Stromal cell of bone marrow (primary cell): ENCODE results near the gene AARSD1.
A peak's percentile ranks its signal among the peaks of the same experiment; 100 is the strongest.
"Not testable (repeated sequence)": the region's sequence is repeated elsewhere in the genome, so short reads cannot be mapped to it uniquely, and the experiment has no call there.

ENCODE experiments used
- DNase-seq: peaks from one replicate; pipeline ENCODE4 v3.0.0-alpha.2; 2012; ENCODE audit warnings: low read depth

The AARSD1 gene

DNA sequence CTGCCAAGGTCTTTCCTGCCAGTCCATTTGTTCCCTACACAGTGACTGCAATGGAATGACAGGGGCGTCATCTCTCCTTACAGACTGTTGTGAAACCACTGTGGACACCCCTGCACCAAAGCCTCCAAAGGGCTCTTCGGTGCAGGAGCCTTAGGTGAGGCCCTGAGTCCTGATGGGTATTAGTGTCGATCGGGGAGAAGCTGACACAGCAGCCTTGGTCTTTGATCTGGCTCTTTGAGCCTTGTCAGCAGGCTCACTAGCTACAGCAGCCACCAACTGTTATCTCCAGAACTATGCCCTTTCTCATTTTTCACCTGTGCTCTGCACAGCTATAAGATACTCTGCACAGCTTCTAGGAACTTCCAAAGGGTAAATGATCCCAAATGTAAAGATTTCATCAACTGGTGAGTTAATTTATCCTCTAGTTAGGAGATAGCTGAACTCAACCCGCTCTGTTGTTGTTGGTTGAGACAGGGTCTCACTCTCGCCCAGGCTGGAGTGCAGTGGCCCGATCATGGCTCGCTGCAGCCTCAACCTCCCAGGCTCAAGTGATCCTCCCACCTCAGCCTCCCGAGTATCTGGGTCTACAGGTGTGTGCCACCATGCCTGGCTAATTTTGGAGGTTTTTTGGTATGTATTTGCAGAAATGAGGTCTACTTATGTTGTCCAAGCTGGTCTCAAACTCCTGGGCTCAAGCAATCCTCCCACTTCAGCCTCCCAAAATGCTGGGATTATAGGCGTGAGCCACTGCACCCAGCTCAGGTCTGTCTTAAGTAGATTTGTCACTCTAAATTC, 44.0 kb downstream of the AARSD1 start:
- no peak for DNase-seq

DNA sequence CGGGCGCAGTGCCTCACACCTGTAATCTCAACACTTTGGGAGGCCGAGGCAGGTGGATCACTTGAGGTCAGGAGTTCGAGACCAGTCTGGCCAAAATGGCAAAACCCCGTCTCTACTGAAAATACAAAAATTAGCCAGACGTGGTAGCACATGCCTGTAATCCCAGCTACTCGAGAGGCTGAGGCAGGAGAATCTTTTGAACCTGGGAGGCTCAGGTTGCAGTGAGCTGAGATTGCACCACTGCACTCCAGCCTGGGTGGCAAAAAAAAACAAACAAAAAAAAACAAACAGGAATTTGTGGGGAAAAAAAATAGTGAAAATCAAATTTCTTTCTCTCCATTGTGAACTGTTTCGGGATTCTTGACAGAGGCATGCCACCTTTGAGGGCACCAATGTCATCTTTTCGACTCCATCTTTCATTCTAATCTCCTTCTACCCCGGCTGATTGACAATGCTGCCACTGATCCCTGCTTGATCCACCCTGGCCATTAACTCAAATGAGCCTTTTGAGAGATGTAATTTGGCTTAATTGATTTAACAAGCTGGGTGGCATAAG, 44.7 kb downstream of the AARSD1 start:
- DNase-seq = not testable (repeated sequence)

DNA sequence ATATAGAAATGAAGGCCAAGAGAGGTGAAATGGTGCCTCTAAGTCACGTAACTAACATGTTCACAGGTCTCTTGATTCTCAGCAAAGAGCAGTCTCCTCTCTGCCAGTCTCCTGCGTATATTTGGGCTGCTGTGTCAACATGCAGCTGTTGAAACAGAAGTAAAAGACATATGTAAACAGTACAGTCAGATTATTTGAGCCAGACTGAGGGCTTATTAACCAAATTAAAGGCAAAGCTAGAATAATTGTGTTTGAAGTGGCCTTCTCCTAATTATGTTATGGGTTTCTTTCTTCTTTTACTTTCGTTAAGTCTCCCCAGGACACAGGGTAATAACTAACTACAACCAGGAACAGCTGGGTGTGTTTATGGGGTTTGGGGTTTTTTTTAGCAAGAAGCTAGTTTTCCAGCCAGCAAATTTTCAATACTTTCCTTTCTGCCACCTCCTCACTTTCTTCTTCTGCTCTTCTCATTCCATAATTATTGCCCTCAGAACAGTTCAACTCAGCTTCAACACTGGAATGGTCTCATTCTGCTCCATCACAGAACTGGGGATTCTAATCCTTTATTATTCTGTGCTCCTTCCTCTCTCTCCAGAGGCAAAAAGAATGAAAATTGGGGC, 45.2 kb downstream of the AARSD1 start:
- DNase-seq = no peak

DNA sequence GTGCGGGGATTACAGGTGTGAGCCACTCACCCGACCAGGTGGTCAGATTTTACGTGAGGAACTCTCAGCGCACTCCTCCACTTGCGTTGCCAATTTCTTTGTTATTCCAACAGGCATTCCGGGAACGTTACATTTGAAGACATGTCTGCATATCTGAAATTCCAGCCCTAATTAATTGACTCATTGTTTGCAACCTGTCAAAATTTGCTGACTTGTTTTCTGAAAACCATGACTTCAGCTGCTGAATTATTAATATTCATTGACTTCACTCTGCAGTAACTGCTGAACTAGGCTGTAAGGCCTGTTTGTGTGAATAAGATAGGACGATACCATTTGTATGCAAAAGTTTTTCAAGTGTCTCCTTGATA, 47.0 kb downstream of the AARSD1 start:
- no peak for DNase-seq

DNA sequence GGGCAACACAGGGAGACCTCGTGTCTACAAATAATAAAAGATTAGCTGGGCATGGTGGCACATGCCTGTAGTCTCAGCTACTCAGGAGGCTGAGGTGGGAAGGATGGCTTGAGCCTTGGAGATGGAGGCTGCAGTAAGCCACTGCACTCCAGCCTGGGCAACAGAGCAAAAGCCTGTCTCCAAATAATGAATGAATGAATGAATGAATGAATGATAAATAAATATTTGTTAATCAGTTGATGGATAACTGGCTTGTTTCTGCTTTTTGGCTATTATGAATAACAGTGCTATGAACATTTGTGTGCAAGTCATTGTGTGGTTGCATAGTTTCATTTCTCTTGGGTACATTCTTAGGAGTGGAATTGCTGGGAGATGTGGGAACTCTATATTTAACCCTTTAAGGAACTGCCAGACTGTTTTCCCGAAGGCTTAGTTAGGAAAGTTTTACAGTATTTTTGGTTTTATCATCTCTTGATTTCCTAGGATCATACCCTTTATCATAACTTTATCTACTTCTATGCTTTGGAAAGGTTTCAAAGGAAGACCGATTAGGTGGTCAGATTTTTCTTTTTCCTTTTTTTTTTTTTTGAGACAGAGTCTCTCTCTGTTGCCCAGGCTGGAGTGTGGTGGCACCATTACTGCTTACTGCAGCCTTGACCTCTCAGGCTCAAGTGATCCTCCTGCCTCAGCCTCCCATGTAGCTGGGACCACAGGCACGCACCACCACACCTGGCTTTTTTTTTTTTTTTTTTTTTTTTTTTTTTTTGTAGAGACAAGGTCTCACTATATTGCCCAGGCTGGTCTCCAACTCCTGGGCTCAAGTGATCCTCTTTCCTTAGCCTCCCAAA, 47.6 kb downstream of the AARSD1 start:
- not testable (repeated sequence) for DNase-seq

DNA sequence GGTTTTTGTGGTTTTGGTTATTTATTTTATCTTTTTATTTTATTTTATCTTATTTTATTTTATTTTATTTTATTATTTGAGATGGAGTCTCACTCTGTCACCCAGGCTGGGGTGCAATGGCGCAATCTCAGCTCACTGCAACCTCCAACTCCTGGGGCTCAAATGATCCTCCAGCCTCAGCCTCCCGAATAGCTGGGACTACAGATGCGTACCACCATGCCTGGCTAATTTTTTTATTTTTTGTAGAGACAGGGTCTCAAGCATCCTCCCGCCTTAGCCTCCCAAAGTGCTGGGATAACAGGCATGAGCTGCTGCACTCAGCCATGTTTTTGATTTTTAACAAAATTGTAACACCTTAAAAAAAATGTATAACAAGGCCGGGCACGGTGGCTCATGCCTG, 49.0 kb downstream of the AARSD1 start:
- DNase-seq = not testable (repeated sequence)

DNA sequence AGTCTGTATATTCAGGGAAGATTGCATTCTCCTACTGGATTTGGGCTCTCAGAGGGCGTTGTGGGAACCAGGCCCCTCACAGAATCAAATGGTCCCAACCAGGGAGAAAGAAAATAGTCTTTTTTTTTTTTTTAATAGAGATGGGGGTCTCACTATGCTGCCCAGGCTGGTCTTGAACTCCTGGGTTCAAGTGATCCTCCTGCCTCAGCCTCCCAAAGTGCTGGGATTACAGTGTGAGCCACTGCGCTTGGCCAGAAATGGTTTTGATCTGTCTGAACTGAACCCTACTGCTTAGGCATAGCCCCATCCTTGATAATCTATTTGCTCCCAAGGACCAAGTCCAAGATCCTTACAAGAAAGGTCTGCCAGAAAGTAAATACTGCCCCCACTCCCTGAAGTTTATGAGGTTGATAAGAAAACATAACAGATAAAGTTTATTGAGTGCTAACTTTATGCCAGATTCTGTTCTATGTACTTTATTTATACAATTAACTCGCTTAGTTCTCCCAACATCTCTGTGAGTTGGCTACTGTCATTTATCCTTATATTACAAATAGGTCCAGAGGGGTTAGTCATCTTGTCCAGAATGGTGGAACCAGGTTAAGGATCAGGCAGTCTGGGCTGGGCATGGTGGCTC, 50.2 kb downstream of the AARSD1 start:
- no peak for DNase-seq

DNA sequence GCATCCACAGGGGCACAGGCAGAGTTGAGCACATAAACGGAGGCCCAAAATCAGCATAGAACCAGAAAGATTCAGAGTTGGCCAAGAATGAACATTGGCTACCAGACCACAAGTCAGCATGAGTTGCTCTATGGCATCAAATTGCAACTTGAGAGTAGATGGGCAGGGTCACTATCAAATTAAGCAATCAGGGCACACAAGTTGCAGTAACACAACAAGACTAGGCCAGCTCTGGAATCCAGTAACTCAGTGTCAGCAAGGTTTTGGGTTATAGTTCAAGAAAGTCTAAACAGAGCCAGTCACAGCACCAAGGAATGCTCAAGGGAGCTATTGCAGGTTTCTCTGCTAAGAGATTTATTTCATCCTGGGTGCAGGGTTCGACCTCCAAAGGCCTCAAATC, 50.7 kb downstream of the AARSD1 start:
- DNase-seq = peak; percentile 19

DNA sequence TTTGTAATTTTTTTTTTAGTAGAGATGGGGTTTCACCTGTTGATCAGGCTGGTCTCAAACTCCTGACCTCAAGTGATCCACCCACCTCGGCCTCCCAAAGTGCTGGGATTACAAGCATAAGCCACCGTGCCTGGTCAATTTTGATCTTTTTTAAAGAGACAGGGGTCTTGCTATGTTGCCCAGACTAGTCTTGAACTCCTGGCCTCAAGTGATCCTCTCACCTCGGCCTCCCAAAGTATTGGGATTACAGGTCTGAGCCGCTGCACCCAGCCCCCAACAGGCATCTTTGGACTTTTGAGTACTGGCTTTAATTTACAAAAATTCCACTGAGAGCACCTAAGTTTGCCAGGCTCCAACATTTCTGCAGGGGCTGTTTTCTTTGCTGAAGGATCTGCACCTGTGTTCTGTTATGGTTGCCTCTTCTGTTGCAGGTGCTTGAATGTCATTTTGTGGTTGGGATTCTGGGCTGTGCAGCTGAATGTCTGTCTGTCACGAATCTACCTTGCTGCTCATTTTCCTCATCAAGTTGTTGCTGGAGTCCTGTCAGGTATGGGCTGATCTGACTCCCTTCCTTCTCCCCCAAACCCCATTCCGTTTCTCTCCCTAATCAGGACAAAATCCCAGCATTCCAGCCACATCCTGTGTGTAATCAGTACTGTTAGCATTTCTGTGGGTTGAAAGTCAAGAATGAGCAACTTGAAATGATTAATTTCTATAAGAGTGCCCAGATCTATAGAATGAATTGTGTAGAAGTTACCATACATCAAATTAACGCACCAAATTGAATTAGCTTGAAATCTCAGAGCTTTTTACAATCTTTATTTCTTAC, 55.2 kb downstream of the AARSD1 start:
- no peak for DNase-seq

DNA sequence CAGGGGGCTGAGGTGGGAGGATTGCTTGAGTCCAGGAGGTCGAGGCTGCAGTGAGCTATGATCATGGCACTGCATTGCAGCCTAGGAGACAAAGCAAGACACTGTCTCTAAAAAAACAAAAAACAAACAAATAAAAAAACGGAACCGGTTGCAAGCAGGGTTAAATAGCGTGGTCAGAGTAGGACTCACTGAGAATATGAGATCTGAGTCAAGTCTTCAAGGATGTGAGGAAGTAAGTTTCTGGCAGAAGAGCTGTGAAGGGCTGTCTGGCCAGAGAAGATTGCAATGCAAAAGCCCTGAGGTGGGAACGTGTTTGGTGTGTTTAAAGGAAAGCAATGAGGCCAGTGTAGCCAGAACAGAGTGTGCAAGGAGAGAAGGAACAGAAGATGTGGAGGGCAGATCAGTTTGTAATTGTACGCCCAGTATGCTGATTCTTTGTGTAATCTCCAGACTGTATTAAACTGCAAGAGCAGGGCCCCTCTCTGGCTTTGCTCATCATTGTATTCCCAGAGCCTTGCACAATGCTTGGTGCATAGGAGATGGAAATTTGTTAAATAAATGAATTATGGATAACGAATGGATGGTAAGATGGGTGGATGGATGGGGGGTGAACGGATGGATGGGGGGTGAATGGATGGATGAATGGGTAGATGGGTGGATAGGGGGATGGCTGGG, 57.3 kb downstream of the AARSD1 start:
- DNase-seq = no peak

DNA sequence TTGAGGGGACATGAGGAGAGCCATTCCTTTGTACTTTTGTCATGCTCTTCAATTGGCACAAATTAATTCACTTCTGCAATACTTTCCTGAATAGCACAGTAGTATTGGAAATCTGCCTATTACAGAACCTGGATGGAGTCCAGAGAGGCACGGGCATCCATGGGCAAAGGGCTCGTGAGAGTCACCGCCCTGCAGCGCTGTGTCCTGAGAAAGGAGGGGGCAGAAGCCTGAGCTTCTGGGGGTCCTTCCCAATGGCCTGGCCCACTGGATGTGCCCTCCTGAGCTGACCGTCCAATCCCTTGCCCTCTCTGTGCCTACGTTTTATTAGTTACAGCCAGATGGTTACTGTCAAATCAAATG, 60.2 kb downstream of the AARSD1 start:
- no peak for DNase-seq

DNA sequence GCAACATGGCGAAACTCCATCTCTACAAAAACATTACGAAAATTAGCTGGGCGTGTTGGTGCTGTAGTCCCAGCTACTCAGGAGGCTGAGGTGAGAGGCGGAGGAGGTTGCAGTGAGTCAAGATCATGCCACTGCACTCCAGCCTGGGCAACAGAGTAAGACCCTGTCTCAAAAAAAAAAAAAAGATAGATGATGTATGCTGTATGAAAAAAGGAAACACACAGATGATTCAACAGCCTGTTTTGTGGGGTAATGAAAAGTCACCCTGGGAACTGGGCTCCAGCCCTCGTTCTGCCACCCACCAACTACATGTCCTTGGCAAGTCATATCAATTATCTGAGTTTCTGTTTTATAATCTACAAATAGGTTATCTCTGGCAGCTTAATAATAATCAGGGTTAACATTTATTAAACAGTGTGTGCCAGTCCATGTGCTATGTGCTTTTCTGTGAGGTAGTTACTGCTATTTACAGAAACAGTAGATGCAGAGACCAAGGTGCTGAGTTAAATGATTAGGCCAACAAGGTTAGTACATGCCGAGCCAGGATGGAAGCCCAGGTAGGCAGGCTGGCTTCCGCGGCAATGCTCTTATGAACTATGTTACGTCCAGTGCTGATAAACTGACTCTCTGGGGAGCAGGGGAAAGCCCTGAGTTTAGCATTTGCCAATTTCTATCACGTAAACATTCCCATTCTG, 62.6 kb downstream of the AARSD1 start:
- DNase-seq = no peak
